Measurements from ENCODE around the gene VANGL1.

The VANGL1 gene

GRCh38 chr1:115647047-115647446 is 5.3 kb downstream of the VANGL1 start:
- peak; percentile 34 for DNase-seq

DNA sequence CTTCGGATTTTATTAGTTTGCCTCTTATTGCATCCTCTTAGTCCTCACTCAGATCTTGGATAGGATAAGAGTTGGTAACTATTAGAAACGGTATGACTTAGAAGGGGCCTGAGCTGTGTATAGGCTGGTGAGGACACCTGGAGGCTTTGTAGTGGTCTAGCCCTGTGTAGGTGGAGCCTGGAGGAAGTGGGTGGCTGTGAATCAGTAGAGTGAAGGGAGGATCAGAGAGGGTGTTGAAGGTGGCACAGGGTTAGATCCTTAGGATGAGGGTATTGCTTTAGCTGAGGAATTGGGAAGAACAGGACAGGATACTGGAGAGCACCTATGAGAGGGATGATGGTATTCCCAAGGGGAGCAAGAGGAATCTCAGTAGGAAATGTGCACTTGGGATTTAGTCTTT is 5.7 kb downstream of the VANGL1 start:
- peak; percentile 34 for DNase-seq

- DNase-seq: peak; percentile 32
Measured at GRCh38 chr1:115647919-115648650, 6.3 kb downstream of the VANGL1 start.

GRCh38 chr1:115648717-115649691 is 7.2 kb downstream of the VANGL1 start:
- DNase-seq: peak; percentile 16

DNA sequence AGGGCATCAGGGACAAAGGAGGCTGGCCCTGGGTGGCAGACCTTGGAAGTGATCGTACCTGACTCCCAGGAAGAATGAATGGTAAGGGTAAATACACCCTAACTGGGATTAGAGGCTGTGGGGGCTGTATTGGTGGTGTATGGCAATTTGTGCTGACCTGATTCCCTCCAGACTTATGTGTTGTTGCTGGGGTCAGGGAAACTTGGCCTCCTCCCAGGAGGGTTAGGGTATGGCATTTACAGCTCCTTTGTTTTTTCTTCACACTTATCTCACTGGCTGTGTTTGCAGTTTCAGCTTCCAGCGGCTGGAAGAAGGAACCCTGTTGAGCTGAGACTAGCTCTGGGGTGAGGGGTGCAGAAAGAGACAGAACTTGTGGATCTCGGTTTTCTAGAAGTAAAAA is 8.2 kb downstream of the VANGL1 start:
- DNase-seq: peak; percentile 37

DNA sequence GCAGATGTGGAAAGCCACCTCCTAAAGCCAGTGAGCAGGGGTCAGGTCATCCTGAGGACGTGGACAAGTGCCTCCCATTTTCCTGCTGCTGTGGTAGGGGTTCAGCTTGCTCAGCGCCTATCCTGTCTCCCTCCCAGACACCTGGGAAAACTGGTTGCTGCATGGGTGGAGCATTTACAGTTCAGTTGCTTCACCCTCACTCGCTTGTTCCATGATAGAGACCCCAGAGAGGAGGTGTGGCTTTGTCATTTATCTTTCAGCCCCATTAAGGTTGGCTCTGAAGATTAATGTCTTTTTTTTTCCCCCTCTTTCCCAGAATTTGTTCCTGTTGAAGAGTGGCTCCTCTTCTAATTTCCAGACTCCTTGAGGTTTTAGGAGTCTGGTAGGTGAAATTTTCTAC is 9.2 kb downstream of the VANGL1 start:
- no peak for DNase-seq

GRCh38 chr1:115651391-115651790 is 9.6 kb downstream of the VANGL1 start:
- DNase-seq: no peak

GRCh38 chr1:115652236-115652788 is 10.5 kb downstream of the VANGL1 start:
- DNase-seq: no peak

- no peak for DNase-seq
Measured at GRCh38 chr1:115654125-115654524, 12.4 kb downstream of the VANGL1 start.

DNA sequence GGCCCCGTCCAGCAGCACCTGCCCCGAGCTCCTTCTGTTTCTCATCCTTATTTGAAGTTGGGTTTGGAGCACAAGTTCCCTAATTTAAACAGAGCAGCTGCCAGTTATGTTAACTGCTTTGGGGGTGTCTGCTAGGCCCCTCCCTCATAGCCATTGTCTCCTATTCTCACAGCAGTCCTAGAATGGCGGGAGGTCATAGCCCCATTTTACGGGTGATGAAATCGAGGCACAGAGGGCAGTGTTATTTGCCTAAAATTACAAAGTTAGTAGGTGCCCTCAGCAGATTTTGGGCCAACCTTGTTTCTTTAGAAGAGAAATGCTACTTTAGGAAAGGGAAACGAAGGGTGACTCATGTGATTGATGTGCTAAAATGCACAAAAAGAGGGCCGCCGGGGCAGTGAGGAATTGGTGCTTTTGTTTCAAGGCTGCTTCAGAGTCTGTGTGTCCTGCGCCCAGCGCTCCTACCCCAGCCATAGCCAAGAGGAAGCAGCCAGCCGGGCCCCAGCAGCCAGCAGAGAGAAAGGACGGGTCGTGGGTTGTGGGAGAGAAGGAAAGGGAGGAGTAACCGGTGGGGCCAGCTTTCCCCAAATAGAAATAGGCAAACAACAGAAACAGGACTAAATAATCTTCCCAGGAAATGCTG is 13.0 kb downstream of the VANGL1 start:
- DNase-seq: peak; percentile 53

- peak; percentile 53 for DNase-seq
Measured at GRCh38 chr1:115655306-115655663, 13.5 kb downstream of the VANGL1 start.

- DNase-seq: no peak
Measured at GRCh38 chr1:115655916-115656315, 14.1 kb downstream of the VANGL1 start.

GRCh38 chr1:115656461-115657077 is 14.8 kb downstream of the VANGL1 start:
- DNase-seq: no peak

GRCh38 chr1:115658646-115659045 is 16.9 kb downstream of the VANGL1 start:
- no peak for DNase-seq

DNA sequence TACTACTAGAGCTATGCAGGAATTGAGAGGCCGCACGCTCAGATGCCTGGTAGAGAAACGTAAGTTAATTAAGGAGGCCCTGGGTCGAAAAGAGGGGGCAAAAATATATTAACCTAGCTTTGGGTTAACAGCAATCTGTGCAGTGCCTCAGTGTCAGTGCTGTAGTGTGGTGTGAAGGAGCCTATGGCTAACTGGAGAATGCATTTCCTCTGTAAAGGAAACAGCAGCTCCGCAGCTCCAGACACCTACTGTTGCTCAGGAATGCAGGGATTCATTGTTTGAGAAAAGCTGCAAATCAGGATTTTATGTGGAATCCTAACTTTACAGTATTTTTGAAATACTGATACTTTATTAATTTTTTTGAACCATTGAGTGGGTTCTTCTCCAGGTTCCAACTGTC is 18.4 kb downstream of the VANGL1 start:
- DNase-seq: no peak

DNA sequence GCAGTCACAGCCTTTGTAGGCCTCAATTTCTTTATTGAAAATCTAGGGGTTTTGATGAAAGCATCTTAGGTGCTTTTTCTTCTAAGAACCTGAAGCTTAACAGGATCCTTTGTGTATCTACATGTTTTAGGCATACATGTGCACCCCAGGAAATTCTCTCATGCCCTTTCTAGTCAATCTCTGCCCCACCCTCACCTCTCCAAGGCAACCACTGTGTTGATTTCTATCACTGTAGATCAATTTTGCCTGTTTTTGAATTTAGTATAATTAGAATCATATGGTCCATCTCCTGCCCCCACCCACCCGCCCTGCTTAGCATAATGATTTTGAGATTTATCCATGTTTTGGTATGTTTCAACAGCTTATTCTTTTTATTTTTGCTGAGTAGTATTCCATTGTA is 19.4 kb downstream of the VANGL1 start:
- DNase-seq: no peak

- no peak for DNase-seq
Measured at GRCh38 chr1:115665319-115666096, 23.7 kb downstream of the VANGL1 start.

GRCh38 chr1:115666206-115666605 is 24.4 kb downstream of the VANGL1 start:
- no peak for DNase-seq

GRCh38 chr1:115666702-115667101 is 24.9 kb downstream of the VANGL1 start:
- DNase-seq: no peak

DNA sequence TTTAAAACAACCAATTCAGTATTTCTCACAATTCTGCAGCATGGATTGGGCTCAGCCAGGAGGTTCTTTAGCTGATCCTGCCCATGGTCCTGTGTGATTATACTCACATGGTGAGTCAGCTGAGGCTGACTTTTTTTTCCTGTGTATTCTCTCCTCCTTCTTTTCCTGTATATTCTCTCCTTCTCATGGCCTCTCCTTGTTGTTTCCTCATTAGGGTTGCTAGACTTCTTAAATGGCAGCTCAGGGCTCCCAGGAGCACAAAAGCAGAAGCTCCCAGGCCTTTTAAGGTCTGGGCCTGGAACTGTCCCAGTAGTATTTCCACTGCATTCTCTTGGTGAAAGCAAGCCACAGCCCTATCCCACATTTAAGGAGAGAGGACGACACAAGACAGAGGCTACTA is 26.8 kb downstream of the VANGL1 start:
- peak; percentile 57 for DNase-seq

- DNase-seq: peak; percentile 58
Measured at GRCh38 chr1:115669002-115669673, 27.4 kb downstream of the VANGL1 start.
